HEK293 (cell line): Measurements from ENCODE around the gene PAX2.

Source experiments
- CTCF ChIA-PET: fragments of 350-600 bp; formaldehyde crosslinking; extraction: SDS; loops from one replicate; lab custom pipeline; 2021; ENCODE audit warnings: antibody characterized with exemption; lab: Yijun Ruan, JAX
- POLR2A ChIA-PET: fragments of 300-600 bp; formaldehyde crosslinking; extraction: SDS; loops from one replicate; lab custom pipeline; 2020; ENCODE audit warnings: antibody characterized with exemption, inconsistent platforms; lab: Yijun Ruan, JAX
- H3K27ac ChIP-seq: fragments of 200-500 bp; sonication (Bioruptor generic); 2 replicates; pipeline ENCODE4 v1.5.1; 2014; ENCODE audit warnings: low read depth, low read length, control low read depth, inconsistent platforms; ENCODE audit errors: extremely low read depth
- H3K36me3 ChIP-seq, 2 experiments: fragments of 200-500 bp in 1 of 2; sonication (Bioruptor generic) in 1 of 2; 1 replicate in 1 of 2; 2 replicates in 1 of 2; pipeline ENCODE4 v1.5.1; 2014 to 2017; ENCODE audit warnings: inconsistent platforms in 2 of 2, low read length in 2 of 2; ENCODE audit not compliant: control insufficient read depth in 2 of 2, insufficient read depth in 1 of 2
- H3K4me1 ChIP-seq: fragments of 200-500 bp; sonication (Bioruptor generic); 2 replicates; pipeline ENCODE4 v1.5.1; 2014; ENCODE audit warnings: mild to moderate bottlenecking, low read length, inconsistent platforms; ENCODE audit not compliant: control insufficient read depth, insufficient read depth
- H3K4me3 ChIP-seq: 2 replicates; pipeline ENCODE4 v1.5.1; 2011; ENCODE audit warnings: low read depth, mild to moderate bottlenecking, control low read depth, low read length, moderate library complexity
- H3K9me3 ChIP-seq: fragments of 200-500 bp; sonication (Bioruptor generic); 2 replicates; pipeline ENCODE4 v1.5.1; 2014; ENCODE audit warnings: low read depth, low read length, inconsistent platforms; ENCODE audit not compliant: control insufficient read depth, insufficient read depth
- EGR2 ChIP-seq: fragments of 450-650 bp; formaldehyde crosslinking; IDR thresholded peaks from 2 replicates; pipeline ENCODE4 v1.5.1; 2016; ENCODE audit warnings: low read depth, missing biosample characterization, missing genetic modification characterization
- MZF1 ChIP-seq: fragments of 450-650 bp; formaldehyde crosslinking; IDR thresholded peaks from 2 replicates; pipeline ENCODE4 v1.5.1; 2017; ENCODE audit warnings: missing biosample characterization, missing genetic modification characterization, borderline replicate concordance
- OSR2 ChIP-seq: fragments of 450-650 bp; formaldehyde crosslinking; IDR thresholded peaks from 2 replicates; pipeline ENCODE4 v1.5.1; 2016; ENCODE audit warnings: missing biosample characterization, missing genetic modification characterization
- PRDM1 ChIP-seq: fragments of 450-650 bp; formaldehyde crosslinking; IDR thresholded peaks from 2 replicates; pipeline ENCODE4; 2016; ENCODE audit warnings: missing biosample characterization, missing genetic modification characterization
- YY1 ChIP-seq: fragments of 450-650 bp; formaldehyde crosslinking; IDR thresholded peaks from 2 replicates; pipeline ENCODE4 v1.5.1; 2018; ENCODE audit warnings: missing biosample characterization, missing genetic modification characterization
- ZBTB1 ChIP-seq: fragments of 450-650 bp; formaldehyde crosslinking; IDR thresholded peaks from 2 replicates; pipeline ENCODE4 v1.5.1; 2016; ENCODE audit warnings: missing biosample characterization, missing genetic modification characterization
- ZBTB17 ChIP-seq: fragments of 450-650 bp; formaldehyde crosslinking; IDR thresholded peaks from 2 replicates; pipeline ENCODE4 v1.5.1; 2016; ENCODE audit warnings: missing biosample characterization, missing genetic modification characterization
- ZBTB44 ChIP-seq: fragments of 450-650 bp; IDR thresholded peaks from 2 replicates; pipeline ENCODE4 v1.5.1; 2018; ENCODE audit warnings: missing biosample characterization, mild to moderate bottlenecking, missing genetic modification characterization
- ZFHX2 ChIP-seq: fragments of 450-650 bp; formaldehyde crosslinking; conservative IDR thresholded peaks from 2 replicates; pipeline ENCODE4 v1.5.1; 2016; ENCODE audit warnings: missing biosample characterization, missing genetic modification characterization
- ZFP37 ChIP-seq: fragments of 450-650 bp; formaldehyde crosslinking; IDR thresholded peaks from 2 replicates; pipeline ENCODE4 v1.5.1; 2016; ENCODE audit warnings: missing biosample characterization, missing genetic modification characterization
- ZNF10 ChIP-seq: fragments of 450-650 bp; formaldehyde crosslinking; IDR thresholded peaks from 2 replicates; pipeline ENCODE4 v1.5.1; 2017; ENCODE audit warnings: missing biosample characterization, missing genetic modification characterization
- ZNF174 ChIP-seq: fragments of 450-650 bp; formaldehyde crosslinking; IDR thresholded peaks from 2 replicates; pipeline ENCODE4 v1.5.0; 2017; ENCODE audit warnings: missing biosample characterization, mild to moderate bottlenecking, missing genetic modification characterization
- ZNF266 ChIP-seq: fragments of 450-650 bp; formaldehyde crosslinking; IDR thresholded peaks from 2 replicates; pipeline ENCODE4 v1.5.1; 2016; ENCODE audit warnings: missing biosample characterization, missing genetic modification characterization, low read depth
- ZNF416 ChIP-seq: fragments of 450-650 bp; formaldehyde crosslinking; IDR thresholded peaks from 2 replicates; pipeline ENCODE4 v1.5.1; 2016; ENCODE audit warnings: missing biosample characterization, missing genetic modification characterization
- ZNF501 ChIP-seq: fragments of 450-650 bp; formaldehyde crosslinking; IDR thresholded peaks from 2 replicates; pipeline ENCODE4 v1.5.1; 2016; ENCODE audit warnings: missing biosample characterization, missing genetic modification characterization
- ZNF571 ChIP-seq: fragments of 450-650 bp; formaldehyde crosslinking; IDR thresholded peaks from 2 replicates; pipeline ENCODE4 v1.5.0; 2017; ENCODE audit warnings: missing biosample characterization, missing genetic modification characterization
- ZNF610 ChIP-seq: fragments of 450-650 bp; formaldehyde crosslinking; IDR thresholded peaks from 2 replicates; pipeline ENCODE4 v1.5.1; 2016; ENCODE audit warnings: missing biosample characterization, missing genetic modification characterization, borderline replicate concordance
- ZNF660 ChIP-seq: fragments of 450-650 bp; IDR thresholded peaks from 2 replicates; pipeline ENCODE4 v1.5.1; 2018; ENCODE audit warnings: missing biosample characterization, mild to moderate bottlenecking, missing genetic modification characterization
- ZNF677 ChIP-seq: fragments of 450-650 bp; IDR thresholded peaks from 2 replicates; pipeline ENCODE4 v1.5.0; 2018; ENCODE audit warnings: missing biosample characterization, mild to moderate bottlenecking, missing genetic modification characterization, moderate library complexity
- ZNF776 ChIP-seq: fragments of 450-650 bp; formaldehyde crosslinking; IDR thresholded peaks from 2 replicates; pipeline ENCODE4 v1.5.0; 2017; ENCODE audit warnings: missing biosample characterization, missing genetic modification characterization, borderline replicate concordance
- ZSCAN30 ChIP-seq: fragments of 450-650 bp; IDR thresholded peaks from 2 replicates; pipeline ENCODE4 v1.5.1; 2018; ENCODE audit warnings: missing biosample characterization, mild to moderate bottlenecking, missing genetic modification characterization, moderate library complexity
- TF ChIP-seq, protein P1 (sequence below): fragments of 450-650 bp; formaldehyde crosslinking; IDR thresholded peaks from 2 replicates; pipeline ENCODE4 v1.5.1; 2016; ENCODE audit warnings: missing biosample characterization, missing genetic modification characterization
- TF ChIP-seq, protein P2 (sequence below): fragments of 450-650 bp; formaldehyde crosslinking; IDR thresholded peaks from 2 replicates; pipeline ENCODE4 v1.5.1; 2017; ENCODE audit warnings: missing biosample characterization, missing genetic modification characterization
- TF ChIP-seq, protein P3 (sequence below): fragments of 450-650 bp; formaldehyde crosslinking; optimal IDR thresholded peaks from 2 replicates; pipeline ENCODE3; 2016; ENCODE audit warnings: missing biosample characterization, mild to moderate bottlenecking, missing genetic modification characterization
- TF ChIP-seq, protein P4 (sequence below): fragments of 450-650 bp; formaldehyde crosslinking; IDR thresholded peaks from 2 replicates; pipeline ENCODE4 v1.5.1; 2016; ENCODE audit warnings: missing biosample characterization, missing genetic modification characterization

PAX2 gene

GRCh38 chr10:100735337-100736143, 9.8 kb upstream of the PAX2 start:
- peak; percentile 28; the same call in 1 of the 2 replicates for TF ChIP-seq ZFHX2 (tag by site-specific recombination)
- TF ChIP-seq ZNF677 = no peak
- TF ChIP-seq PRDM1 (tag by site-specific recombination) = peak; percentile 54
- TF ChIP-seq ZNF501 (tag by site-specific recombination) = no peak
- peak; percentile 34 for TF ChIP-seq EGR2 (tag by site-specific recombination)
- TF ChIP-seq ZNF416 (tag by site-specific recombination) = no peak
- Histone ChIP-seq H3K27ac (no peak overlapping the region), H3K4me3 (no peak overlapping the region), H3K9me3 (no peaks in the 10 kb centered on the region), H3K36me3 (no peaks in the 10 kb centered on the region), H3K4me1 (no peaks in the 10 kb centered on the region; the same call in 1 of the 2 replicates)
- ChIA-PET CTCF (interaction anchor here (0.9 to 4.7 kb wide), 3 partner anchors 8 to 174 kb away, joined by 3 to 37 read pairs (median 3); no protein-coding TSS in a partner anchor), POLR2A (no interaction called here)

DNA sequence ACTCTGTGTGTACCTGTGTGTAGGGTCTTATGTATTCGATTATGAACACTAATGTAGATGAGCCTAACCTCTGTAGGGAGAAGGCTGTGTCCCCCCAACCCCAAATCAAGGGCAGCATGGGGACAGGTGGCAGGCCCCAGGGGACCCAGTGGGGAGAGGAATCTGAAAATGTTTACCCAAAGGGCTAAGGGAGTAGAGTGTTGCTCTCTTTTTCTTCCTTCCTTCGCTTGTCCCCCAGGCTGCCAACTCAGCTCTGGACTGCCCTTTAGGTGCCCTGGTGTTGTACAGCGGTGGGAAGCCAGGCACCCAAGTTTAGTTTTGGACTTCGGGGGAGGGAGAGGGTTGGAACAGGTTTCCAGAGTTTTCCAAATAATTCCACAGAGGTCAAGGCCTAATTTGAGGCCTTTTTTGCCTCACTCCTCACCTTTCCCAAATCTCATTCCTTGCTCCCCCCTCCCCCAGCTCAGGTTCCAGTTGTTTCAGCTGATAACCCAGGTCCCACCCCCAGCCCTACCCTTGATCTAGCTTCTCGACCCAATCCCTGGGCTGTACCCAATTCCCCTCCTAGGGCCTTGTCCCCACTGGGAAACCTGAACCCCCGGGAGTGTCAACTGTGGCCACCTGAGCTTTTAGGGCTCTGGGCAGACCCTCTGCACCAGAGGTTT, 9.1 kb upstream of the PAX2 start:
- no peaks in the 10 kb centered on the region for H3K36me3 ChIP-seq
- TF ChIP-seq ZBTB17 (tag by site-specific recombination) (no peak), ZBTB44 (tag by site-specific recombination) (no peak), YY1 (no peak), ZBTB1 (tag by site-specific recombination) (no peak), ZNF571 (tag by site-specific recombination) (no peak), ZNF660 (no peak), OSR2 (tag by site-specific recombination) (no peak)
- TF ChIP-seq, protein P1, sequence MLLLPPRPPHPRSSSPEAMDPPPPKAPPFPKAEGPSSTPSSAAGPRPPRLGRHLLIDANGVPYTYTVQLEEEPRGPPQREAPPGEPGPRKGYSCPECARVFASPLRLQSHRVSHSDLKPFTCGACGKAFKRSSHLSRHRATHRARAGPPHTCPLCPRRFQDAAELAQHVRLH (tag by site-specific recombination) = no peak
- TF ChIP-seq, all 188 proteins: peak for 0
- POLR2A ChIA-PET = no interaction called here
- Histone ChIP-seq H3K4me3 (no peak overlapping the region), H3K4me1 (no peaks in the 10 kb centered on the region), H3K9me3 (no peaks in the 10 kb centered on the region), H3K27ac (no peak overlapping the region)
- CTCF ChIA-PET = interaction anchor here (0.6 kb wide), 1 partner anchor 172 kb away, joined by 3 read pairs; no protein-coding TSS in a partner anchor

GRCh38 chr10:100736809-100737354, 8.5 kb upstream of the PAX2 start:
- POLR2A ChIA-PET = no interaction called here
- CTCF ChIA-PET = interaction anchor here (0.6 kb wide), 1 partner anchor 173 kb away, joined by 3 read pairs; no protein-coding TSS in a partner anchor
- H3K27ac ChIP-seq = no peak overlapping the region
- no peaks in the 10 kb centered on the region for H3K36me3 ChIP-seq
- no peaks in the 10 kb centered on the region for H3K9me3 ChIP-seq
- H3K4me3 ChIP-seq = no peak overlapping the region
- H3K4me1 ChIP-seq = no peaks in the 10 kb centered on the region
- TF ChIP-seq ZNF610 (tag by site-specific recombination) (no peak), ZFP37 (no peak), ZNF266 (tag by site-specific recombination) (no peak), ZNF174 (tag by site-specific recombination) (no peak), ZSCAN30 (no peak), MZF1 (tag by site-specific recombination) (no peak), ZNF10 (tag by site-specific recombination) (no peak), ZNF571 (tag by site-specific recombination) (no peak), ZNF776 (tag by site-specific recombination) (no peak)
- TF ChIP-seq, protein P2, sequence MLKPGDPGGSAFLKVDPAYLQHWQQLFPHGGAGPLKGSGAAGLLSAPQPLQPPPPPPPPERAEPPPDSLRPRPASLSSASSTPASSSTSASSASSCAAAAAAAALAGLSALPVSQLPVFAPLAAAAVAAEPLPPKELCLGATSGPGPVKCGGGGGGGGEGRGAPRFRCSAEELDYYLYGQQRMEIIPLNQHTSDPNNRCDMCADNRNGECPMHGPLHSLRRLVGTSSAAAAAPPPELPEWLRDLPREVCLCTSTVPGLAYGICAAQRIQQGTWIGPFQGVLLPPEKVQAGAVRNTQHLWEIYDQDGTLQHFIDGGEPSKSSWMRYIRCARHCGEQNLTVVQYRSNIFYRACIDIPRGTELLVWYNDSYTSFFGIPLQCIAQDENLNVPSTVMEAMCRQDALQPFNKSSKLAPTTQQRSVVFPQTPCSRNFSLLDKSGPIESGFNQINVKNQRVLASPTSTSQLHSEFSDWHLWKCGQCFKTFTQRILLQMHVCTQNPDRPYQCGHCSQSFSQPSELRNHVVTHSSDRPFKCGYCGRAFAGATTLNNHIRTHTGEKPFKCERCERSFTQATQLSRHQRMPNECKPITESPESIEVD (tag by site-specific recombination) = no peak
- TF ChIP-seq, protein P3, sequence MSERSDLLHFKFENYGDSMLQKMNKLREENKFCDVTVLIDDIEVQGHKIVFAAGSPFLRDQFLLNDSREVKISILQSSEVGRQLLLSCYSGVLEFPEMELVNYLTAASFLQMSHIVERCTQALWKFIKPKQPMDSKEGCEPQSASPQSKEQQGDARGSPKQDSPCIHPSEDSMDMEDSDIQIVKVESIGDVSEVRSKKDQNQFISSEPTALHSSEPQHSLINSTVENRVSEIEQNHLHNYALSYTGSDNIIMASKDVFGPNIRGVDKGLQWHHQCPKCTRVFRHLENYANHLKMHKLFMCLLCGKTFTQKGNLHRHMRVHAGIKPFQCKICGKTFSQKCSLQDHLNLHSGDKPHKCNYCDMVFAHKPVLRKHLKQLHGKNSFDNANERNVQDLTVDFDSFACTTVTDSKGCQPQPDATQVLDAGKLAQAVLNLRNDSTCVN = no peak
- TF ChIP-seq, protein P4, sequence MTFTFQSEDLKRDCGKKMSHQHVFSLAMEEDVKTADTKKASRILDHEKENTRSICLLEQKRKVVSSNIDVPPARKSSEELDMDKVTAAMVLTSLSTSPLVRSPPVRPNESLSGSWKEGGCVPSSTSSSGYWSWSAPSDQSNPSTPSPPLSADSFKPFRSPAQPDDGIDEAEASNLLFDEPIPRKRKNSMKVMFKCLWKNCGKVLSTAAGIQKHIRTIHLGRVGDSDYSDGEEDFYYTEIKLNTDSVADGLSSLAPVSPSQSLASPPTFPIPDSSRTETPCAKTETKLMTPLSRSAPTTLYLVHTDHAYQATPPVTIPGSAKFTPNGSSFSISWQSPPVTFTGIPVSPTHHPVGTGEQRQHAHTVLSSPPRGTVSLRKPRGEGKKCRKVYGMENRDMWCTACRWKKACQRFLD (tag by site-specific recombination) = no peak
